Measurements from ENCODE around the gene FAM181A.

Gene FAM181A

GRCh38 chr14:93929657-93930056 is 2.5 kb downstream of the FAM181A start:
- no peak for TF ChIP-seq CTCF (IDR thresholded peaks at IDR 0.05; ENCODE audit: low read depth, low read length)
- no peak for DNase-seq (ENCODE audit: extremely low read depth, low read depth)

- DNase-seq (ENCODE audit: extremely low read depth, low read depth): no peak
- TF ChIP-seq CTCF (IDR thresholded peaks at IDR 0.05; ENCODE audit: low read depth, low read length): no peak
Measured at GRCh38 chr14:93930296-93930988, 3.3 kb downstream of the FAM181A start.

GRCh38 chr14:93930989-93931307 is 3.8 kb downstream of the FAM181A start:
- DNase-seq (ENCODE audit: extremely low read depth, low read depth): no peak
- no peak for TF ChIP-seq CTCF (IDR thresholded peaks at IDR 0.05; ENCODE audit: low read depth, low read length)

- no peak for TF ChIP-seq CTCF (IDR thresholded peaks at IDR 0.05; ENCODE audit: low read depth, low read length)
Measured at GRCh38 chr14:93932642-93933041, 5.5 kb downstream of the FAM181A start.

GRCh38 chr14:93935213-93935612 is 8.1 kb downstream of the FAM181A start:
- TF ChIP-seq CTCF (IDR thresholded peaks at IDR 0.05; ENCODE audit: low read depth, low read length): no peak
- DNase-seq (ENCODE audit: extremely low read depth, low read depth): no peak

More at GRCh38 chr14:93932642-93933041, 5.5 kb downstream of the FAM181A start:
- DNase-seq (ENCODE audit: extremely low read depth, low read depth): no peak

GRCh38 chr14:93936245-93936644 is 9.1 kb downstream of the FAM181A start:
- peak; percentile 28 for TF ChIP-seq CTCF (IDR thresholded peaks at IDR 0.05; ENCODE audit: low read depth, low read length)
- no peak for DNase-seq (ENCODE audit: extremely low read depth, low read depth)

GRCh38 chr14:93936926-93937325 is 9.8 kb downstream of the FAM181A start:
- TF ChIP-seq CTCF (IDR thresholded peaks at IDR 0.05; ENCODE audit: low read depth, low read length): no peak

More at GRCh38 chr14:93936926-93937325, 9.8 kb downstream of the FAM181A start:
- DNase-seq (ENCODE audit: extremely low read depth, low read depth): no peak
